ENCODE measurements around the gene OR7A10.
"Not testable (repeated sequence)": the region's sequence is repeated elsewhere in the genome, so short reads cannot be mapped to it uniquely, and the experiment has no call there.

OR7A10 gene

GRCh38 chr19:14798760-14799159 lies 50.0 kb downstream of the OR7A10 start:
- no peak for DNase-seq (ENCODE audit: low read depth)
- TF ChIP-seq CTCF (IDR thresholded peaks at IDR 0.05; ENCODE audit: low read depth, low read length, missing control alignments) = no peak
- no peak overlapping the region for H3K4me3 ChIP-seq (ENCODE audit: low read depth, low read length)

- H3K4me3 ChIP-seq (ENCODE audit: low read depth, low read length) = no peak overlapping the region
- no peak for TF ChIP-seq CTCF (IDR thresholded peaks at IDR 0.05; ENCODE audit: low read depth, low read length, missing control alignments)
- no peak for DNase-seq (ENCODE audit: low read depth)
Observed at GRCh38 chr19:14796021-14796420, 52.7 kb downstream of the OR7A10 start.

DNA sequence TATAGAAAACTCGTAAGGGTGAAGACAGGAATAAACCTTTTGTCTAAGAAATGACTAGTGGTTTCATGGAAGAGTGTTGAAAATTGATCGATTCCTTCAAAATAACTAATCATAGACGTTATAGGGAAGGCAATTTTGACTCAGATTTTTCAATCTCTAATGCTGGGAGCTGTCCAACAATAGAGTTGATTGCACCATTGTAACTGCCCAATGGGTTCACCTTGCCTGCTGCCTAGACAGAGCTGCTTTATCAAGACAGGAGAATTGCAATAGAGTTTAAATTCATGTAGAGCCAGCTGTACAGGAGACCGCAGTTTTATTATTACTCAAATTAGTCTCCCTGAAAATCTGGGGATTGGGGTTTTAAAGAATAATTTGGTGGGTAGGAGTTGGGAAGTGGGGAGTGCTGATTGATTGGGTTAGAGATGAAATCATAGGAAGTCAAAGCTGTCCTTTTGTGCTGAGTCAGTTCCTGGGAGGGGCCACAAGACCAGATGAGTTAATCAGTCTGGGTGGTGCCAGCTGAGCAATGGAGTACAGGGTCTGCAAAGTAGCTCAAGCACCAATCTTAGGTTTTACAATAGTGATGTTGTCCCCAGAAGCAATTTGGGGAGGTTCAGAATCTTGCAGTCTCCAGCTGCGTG lies 53.5 kb downstream of the OR7A10 start:
- no peak for TF ChIP-seq CTCF (IDR thresholded peaks at IDR 0.05; ENCODE audit: low read depth, low read length, missing control alignments)
- H3K4me3 ChIP-seq (ENCODE audit: low read depth, low read length) = no peak overlapping the region
- DNase-seq (ENCODE audit: low read depth) = no peak

DNA sequence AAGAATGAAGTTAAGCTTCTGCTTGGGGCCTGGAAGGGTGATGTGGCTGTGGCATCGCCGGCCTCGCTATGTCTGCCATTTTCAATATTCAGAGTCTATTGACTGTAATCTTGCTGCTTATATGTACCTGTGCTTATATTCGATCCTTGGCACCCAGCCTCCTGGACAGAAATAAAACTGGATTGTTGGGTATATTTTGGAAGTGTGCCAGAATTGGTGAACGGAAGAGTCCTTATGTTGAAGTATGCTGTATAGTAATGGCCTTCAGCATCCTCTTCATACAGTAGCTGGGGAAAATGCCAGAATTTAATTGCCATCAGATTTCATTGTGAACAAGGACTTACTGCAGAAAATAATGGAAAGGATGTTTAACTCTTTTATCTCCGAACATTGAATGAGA lies 56.5 kb downstream of the OR7A10 start:
- H3K4me3 ChIP-seq (ENCODE audit: low read depth, low read length); DNase-seq (ENCODE audit: low read depth): not testable (repeated sequence)
